NCI-H187 (cell line): ENCODE data around the gene BCL2L1.

ENCODE experiments used
- DNase-seq, 2 experiments: peaks; one replicate each; lab custom pipeline; 2025; lab: John Stamatoyannopoulos, UW

The BCL2L1 gene

GRCh38 chr20:31691646-31692275 lies 30.9 kb downstream of the BCL2L1 start:
- DNase-seq = no peak

DNA sequence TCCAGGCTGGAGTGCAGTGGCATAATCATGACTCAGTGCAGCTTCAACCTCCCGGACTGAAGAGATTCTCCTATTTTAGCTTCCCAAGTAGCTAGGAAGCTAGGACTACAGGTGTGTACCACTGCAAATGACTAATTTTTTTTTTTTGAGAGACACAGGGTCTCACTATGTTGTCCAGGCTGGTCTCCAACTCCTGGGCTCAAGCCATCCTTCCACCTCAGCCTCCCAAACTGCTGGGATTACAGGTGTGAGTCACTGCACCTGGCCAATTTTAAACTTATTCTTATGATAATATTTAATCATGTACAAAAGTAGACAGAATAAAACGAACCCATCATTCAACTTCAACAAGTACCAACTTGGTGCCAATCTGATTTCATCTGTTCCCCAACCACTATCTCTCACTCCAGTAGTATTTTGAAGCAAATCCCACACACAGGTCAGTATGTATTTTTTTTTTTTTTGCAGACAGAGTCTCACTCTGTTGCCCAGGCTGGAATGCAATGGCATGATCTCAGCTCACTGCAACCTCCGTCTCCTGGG lies 32.5 kb downstream of the BCL2L1 start:
- no peak for DNase-seq

GRCh38 chr20:31689141-31689540 lies 33.5 kb downstream of the BCL2L1 start:
- DNase-seq = no peak

DNA sequence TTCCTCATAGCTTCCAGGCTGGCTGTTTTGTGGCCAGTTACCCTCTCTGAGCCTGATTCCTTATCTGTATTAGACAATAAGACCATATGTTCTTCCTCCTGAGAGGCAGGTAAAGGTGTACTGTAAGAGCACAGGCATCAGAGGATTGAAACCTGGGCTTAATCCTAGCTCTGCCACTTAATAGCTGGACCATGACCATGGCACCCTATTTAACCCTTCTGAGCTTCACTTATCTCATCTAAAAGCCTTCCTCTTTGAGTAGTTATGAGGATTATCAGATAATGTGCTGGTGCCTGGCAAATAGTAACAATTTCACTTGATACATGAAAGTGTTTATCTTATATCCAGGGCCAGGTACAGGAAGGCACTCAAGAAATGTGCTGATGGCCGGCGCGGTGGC lies 34.9 kb downstream of the BCL2L1 start:
- no peak for DNase-seq

GRCh38 chr20:31685853-31686643 lies 36.6 kb downstream of the BCL2L1 start:
- no peak for DNase-seq

GRCh38 chr20:31684153-31685015 lies 38.3 kb downstream of the BCL2L1 start:
- no peak for DNase-seq

DNA sequence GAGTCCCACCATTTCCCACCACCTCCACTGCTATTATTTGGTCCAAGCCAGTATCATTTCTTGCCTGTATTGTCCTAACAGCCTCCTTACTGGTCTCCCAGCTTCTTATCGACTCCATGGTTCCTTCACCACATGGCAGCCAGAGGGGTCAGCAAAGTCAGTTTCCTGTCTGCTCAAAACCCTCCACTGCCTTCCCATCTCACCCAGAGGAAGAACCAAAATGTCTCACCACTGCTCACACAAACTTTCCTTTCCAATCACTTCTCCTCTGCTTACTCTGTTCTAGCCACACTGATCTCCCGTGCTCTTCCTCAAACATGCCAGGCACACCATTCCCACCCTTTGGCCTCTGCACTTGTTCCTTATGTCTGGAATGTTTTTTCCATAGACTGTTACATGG lies 39.7 kb downstream of the BCL2L1 start:
- DNase-seq = no peak

DNA sequence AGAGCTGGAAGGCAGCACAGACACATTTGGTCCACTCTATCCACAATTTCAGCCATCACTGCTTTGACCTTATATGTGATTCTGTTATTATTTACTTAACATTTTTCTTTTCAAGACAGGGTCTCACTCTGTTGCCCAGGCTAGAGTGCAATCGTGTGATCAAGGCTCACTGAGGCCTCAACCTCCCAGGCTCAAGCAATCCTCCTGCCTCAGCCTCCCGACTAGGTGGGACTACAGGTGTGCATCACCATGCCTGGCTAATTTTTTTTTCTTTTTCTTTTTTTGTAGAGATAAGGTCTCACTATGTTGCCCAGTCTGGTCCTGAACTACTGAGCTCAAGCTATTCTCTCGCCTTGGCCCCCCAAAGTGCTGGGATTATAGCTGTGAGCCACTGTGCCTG lies 40.3 kb downstream of the BCL2L1 start:
- DNase-seq = no peak

GRCh38 chr20:31681769-31682168 lies 40.9 kb downstream of the BCL2L1 start:
- no peak for DNase-seq

DNA sequence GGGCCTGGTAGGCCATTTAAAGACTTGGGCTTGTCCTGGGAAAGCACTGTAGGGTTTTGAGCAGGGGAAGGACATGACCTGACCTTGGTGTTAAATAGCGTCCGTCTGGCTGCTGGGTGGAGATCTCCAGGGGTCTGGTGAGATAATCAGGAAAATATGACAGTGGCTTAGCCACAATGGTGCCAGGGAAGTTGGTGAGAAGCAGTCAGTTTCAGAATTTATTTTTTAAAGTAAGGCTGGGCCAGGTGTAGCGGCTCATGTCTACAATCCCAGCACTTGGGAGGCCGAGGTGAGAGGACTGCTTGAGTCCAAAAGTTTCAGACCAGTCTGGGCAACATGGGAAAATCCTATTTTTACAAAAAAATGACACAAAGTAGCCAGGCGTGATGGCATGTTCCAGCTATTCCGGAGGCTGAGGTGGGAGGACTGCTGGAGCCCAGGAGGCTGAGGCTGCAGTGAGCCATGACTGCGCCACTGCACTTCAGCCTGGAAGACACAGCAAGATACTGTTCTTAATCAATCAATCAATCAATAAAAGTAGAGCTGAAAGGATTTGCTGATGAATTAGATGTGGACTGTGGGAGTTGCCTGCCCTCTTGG lies 41.4 kb downstream of the BCL2L1 start:
- DNase-seq = no peak

DNA sequence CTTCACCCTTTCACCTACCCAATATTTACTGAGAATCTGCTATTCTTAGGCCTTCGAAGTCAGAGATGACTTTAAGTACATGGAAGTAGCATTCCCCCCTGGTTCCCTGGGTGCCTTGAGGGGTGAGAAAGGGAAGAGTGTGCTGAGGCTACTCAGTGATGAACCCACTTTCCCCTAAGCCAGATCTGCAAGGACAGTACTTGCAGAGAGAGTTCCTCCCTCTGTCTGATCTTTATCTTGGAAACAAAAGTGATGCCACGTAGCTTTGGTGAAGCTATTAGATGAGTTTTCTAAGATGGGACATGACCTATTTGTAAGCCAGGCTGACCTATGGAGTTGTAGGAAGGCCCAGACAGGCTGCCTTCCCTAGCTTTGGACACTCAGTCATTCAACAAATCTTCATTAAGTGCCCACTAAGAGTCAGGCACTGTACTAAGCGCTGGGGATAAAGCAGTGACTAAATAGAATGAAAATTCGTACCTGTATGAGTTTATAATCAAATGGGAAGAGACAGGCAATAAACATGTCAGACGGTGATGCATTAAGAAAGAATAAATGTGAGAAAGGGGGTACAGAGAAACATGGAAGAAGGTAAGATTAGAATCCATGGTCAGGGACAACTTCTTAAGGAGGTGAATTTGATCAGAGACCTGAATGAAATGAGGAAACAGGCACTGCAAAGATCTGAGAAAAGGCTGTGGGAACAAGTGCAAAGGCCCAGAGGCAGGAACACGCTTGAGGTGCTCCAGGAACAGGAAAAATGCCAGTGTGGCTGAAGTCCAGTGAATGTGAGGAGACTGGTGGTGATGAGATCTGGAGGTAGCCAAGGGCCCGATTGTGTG lies 42.2 kb downstream of the BCL2L1 start:
- no peak for DNase-seq

DNA sequence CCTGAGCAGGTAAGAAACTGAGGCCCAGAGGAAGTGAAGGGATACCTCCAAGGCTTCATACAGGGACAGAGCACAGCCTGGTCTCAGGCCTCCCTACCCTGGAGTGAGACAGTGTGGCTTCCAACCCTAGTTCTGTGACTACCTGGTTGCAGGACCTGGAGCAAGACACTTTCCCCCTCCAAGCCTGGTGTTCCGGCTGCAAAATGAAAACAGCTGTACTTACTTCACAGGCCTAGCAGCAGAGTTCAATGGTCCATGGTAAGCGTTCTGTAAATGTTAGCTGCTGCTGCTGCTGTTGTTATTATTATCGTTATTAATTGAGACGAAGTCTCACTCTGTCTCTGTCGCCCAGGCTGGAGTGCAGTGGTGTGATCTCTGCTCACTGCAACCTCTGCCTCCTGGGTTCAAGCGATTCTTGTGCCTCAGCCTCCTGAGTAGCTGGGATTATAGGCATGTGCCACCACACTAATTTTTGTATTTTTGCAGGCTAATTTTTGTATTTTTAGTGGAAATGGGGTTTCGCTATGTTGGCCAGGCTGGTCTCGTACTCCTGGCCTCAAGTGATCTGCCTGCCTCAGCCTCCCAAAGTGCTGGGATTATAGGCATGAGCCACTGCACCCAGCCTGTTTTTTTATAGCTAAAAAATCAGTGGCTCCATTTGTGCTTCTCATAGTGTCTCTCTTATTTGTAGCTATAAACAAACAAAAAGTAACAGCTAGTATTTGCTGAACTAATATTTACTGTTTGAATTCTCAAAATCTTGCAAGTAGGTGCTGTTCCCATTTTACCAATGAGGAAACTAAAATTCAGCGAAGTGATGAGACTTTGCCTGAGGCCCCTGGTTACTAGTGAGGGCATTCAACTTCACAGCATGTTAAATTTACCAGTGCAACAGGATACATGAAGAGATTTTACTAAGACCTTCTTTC lies 43.0 kb downstream of the BCL2L1 start:
- no peak for DNase-seq

DNA sequence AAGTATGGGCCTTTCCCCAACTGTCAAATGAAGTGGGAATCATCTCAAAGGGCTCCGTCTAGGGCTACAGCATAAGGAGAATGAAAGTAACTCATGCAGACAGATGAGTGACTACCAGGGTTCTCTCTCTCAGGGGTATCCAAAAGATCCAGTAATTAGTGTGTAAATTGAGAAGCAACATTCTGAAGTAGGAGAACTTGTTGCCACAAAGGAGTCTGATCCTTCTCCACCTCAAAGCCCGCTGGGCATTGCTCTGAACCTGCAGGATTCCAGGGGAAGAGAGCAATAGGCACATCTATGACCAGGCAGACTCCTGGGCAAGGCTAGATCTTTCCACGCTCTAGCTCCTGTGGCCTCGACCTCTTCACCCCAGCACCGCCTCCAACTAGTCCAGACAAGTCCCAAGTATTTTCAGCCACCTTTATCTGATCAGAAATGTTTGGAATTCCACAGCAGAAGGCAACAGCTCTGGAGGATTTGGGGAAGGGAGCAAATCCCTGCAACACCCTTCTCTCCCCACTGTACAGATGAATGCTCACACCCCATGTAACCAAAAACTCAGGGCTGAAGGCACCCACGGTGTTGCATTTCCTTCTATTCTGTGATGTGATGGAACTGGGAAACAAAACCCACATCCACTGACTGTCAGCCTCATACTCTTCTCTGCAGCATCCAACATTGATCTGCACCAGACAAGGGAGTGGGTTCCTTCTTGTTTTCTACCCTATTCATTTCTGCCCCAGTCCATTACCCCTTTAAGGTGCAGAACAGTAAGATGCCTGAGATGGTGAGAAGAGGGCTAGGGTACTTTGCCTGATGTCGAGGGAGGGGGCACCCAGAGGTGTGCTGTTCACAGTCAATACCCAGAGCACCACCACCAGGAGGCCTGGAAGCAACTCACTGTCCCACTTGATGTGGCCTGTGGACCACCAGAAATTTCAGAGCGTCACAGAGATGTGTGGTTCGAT lies 44.0 kb downstream of the BCL2L1 start:
- no peak for DNase-seq

DNA sequence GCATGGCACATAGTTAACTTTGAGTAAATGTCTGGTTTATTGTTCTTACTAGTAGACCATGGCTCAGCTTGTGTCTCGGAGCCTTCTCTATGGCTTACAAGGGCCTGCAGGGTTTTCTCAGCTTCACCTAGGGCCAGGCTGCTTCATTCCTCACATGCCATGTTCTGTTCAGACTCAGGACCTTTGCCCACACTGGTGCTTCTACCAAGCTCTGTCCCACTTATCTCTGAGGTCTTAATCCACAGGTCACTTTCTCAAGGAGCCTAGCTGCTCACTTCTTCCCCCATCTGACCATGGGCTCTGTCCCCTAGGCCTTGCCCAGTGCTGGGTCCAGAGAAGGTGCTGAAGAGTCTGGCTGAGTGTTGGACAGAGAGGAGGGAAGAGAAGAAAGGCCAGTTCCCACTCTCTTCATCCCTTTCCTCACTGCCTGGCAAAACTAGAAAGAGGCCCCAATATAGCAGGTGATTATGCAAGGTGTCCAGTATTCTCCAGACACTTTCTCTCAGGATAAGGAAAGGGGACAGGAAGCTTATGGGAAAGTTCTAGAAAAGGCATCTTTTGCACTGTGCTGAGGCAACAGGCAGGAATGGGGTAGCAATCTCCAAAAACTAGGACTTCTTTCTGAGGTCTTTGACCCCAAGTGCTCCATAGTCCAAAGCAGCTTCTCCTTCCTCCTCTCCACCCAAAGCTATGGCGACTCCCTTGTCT lies 45.0 kb downstream of the BCL2L1 start:
- no peak for DNase-seq

GRCh38 chr20:31676609-31676989 lies 46.1 kb downstream of the BCL2L1 start:
- no peak for DNase-seq

DNA sequence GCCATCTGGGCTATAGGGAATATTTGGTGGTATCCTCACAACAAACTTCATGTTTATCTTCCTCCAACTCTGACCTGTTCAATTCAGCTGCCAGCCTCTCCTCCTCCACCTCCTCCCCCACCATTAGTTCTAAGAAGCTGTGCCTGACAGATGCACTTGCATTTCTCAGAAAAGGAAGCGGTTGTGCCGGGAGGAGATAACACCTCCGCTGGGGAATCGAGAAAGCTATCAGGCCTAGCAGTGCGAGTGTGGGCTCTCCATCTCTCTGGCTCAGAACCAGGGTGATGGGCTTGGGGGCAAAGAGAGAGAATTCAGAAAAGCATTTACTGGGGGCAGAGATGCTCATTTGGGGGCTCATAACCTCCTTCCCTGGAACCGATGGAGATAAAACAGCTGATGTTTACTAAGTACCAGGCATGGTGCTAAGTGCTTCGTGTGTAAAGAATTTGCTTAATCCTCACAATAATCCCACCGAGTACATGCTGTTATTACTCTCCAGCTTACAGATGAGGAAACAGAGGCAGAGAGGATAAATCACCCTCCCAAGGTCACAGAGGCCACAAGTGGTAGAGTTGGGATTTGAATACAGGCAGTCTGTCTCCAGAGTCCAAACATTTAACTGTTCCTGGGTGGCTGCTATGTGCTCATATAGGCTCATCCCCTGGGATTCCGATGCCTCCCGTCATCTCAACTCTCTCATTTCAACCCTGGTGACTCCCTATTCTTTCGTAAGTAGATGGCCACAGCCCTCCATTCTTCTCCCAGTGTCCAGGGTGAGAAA lies 46.6 kb downstream of the BCL2L1 start:
- no peak for DNase-seq
